NCI-H2081 (cell line): Measurements from ENCODE around the gene TMEM225B.
"Not testable (repeated sequence)": the region's sequence is repeated elsewhere in the genome, so short reads cannot be mapped to it uniquely, and the experiment has no call there.

Source experiments
- DNase-seq, 2 experiments: peaks; one replicate each; lab custom pipeline; 2025; lab: John Stamatoyannopoulos, UW

The TMEM225B gene

GRCh38 chr7:99654626-99655025 is 56.6 kb downstream of the TMEM225B start:
- not testable (repeated sequence) for DNase-seq

GRCh38 chr7:99657879-99658278 is 59.8 kb downstream of the TMEM225B start:
- not testable (repeated sequence) for DNase-seq
